Measurements from ENCODE around the gene FGF3.

Gene FGF3

DNA sequence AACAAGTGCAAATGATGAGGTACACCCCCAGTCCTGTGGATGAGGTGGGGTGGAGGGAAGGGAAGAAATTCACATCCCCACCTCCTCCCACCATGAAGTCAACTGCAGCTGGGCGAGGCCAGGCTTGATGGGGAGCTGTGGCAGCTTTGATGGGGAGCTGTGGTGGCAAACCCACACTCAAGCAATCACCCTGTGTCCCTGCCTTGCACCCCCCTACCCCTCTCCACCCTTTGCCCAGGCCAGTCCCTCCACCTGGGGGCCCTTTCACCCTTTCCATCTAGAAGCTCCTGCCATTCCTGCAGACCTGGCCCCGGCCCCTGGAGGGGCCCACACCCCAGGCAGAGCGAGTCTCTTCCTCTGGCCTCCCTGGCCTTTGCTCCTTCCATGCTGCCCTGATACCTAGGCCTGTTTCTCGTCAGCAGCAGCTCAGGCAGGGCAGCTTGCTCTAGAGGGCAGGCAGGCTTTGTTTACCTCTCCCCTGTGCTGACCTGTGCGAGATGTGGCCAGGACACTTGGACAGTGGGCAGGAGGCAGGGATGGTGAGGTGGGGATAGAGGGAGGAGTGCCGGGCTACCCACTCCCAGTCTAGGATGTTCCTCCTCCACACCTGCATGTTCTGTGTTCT, 4.5 kb upstream of the FGF3 start:
- TF ChIP-seq CTCF (conservative IDR thresholded peaks at IDR 0.05; ENCODE audit: control insufficient read depth, insufficient read depth, low read depth, low read length): no peak
- H3K4me3 ChIP-seq (ENCODE audit: control insufficient read depth, low read depth, low read length): no peak overlapping the region
- no peak for DNase-seq (ENCODE audit: low read depth)

- H3K4me3 ChIP-seq (ENCODE audit: control insufficient read depth, low read depth, low read length): no peak overlapping the region
- TF ChIP-seq CTCF (conservative IDR thresholded peaks at IDR 0.05; ENCODE audit: control insufficient read depth, insufficient read depth, low read depth, low read length): no peak
- DNase-seq (ENCODE audit: low read depth): no peak
These were observed 3.7 kb upstream of the FGF3 start for GRCh38 chr11:69822676-69823494.

DNA sequence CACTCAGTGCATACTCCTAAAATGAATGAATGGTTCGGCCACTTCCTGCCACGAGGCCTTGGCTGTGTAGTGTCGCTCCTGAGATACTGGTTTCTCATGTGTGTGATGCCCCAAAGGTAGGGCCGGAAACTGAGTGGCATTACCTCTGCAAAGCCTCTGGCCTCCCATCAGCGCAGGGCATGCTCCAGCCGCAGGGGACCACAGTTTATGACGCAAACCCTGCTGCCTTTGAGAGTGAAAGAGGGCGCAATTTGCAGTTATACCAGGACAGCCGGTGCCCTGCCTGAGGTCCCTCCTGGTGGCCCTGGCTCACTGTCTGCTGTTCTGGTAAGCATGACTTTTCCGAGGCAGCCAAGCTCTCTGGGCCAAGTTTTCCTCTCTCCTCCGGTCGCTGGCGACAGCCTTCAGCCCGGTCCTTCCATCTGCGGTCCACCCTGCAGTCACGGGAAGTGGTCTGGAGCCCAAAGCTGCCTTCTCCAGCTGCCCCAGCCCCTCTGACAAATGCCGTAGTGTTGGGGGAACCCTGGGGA, 2.4 kb upstream of the FGF3 start:
- no peak for DNase-seq (ENCODE audit: low read depth)
- H3K4me3 ChIP-seq (ENCODE audit: control insufficient read depth, low read depth, low read length): no peak overlapping the region
- no peak for TF ChIP-seq CTCF (conservative IDR thresholded peaks at IDR 0.05; ENCODE audit: control insufficient read depth, insufficient read depth, low read depth, low read length)

GRCh38 chr11:69820441-69820840, 1.2 kb upstream of the FGF3 start:
- no peak overlapping the region for H3K4me3 ChIP-seq (ENCODE audit: control insufficient read depth, low read depth, low read length)
- DNase-seq (ENCODE audit: low read depth): no peak
- TF ChIP-seq CTCF (conservative IDR thresholded peaks at IDR 0.05; ENCODE audit: control insufficient read depth, insufficient read depth, low read depth, low read length): no peak

GRCh38 chr11:69819541-69820070, 390 bp upstream of the FGF3 start:
- no peak for TF ChIP-seq CTCF (conservative IDR thresholded peaks at IDR 0.05; ENCODE audit: control insufficient read depth, insufficient read depth, low read depth, low read length)
- no peak for DNase-seq (ENCODE audit: low read depth)
- H3K4me3 ChIP-seq (ENCODE audit: control insufficient read depth, low read depth, low read length): no peak overlapping the region

GRCh38 chr11:69818231-69818602, 999 bp downstream of the FGF3 start:
- H3K4me3 ChIP-seq (ENCODE audit: control insufficient read depth, low read depth, low read length): no peak overlapping the region
- no peak for DNase-seq (ENCODE audit: low read depth)
- TF ChIP-seq CTCF (conservative IDR thresholded peaks at IDR 0.05; ENCODE audit: control insufficient read depth, insufficient read depth, low read depth, low read length): no peak
